ENCODE measurements around the gene ALDH1A3. TPM values are rescaled to one million over a fixed set of nuclear protein-coding genes. Genes with fewer than 3 reads are reported as not detected.

Gene ALDH1A3
- total RNA-seq, result 10 to 100 TPM; 13.7 to 17.5 TPM
- 1 to 10 TPM in 1 of 6 donors, under 1 TPM in 5; 0.31 to 1.3 (median 0.49) TPM for polyA plus RNA-seq (ENCODE audit: insufficient read length in 6 of 6)
- long read RNA-seq, donor 1, result 0 reads
- long read RNA-seq, donor 2, partial matches to known transcripts, result 0 of 1 reads
- long read RNA-seq, donor 2, other reads (novel, unspliced or antisense), result 0 of 1 reads
- long read RNA-seq, donor 3, result 0 reads
- long read RNA-seq, donor 4, partial matches to known transcripts, result 1 of 5 reads
- long read RNA-seq, donor 4, other reads (novel, unspliced or antisense), result 2 of 5 reads
- long read RNA-seq, donor 5, result 0 reads
- long read RNA-seq, donor 6, result 0 reads
- long read RNA-seq, donor 7, result 0 reads
- long read RNA-seq, donor 8, result 0 reads
- long read RNA-seq, donor 9, result 0 reads
- long read RNA-seq, donor 10, partial matches to known transcripts, result 0 of 1 reads
- long read RNA-seq, donor 10, other reads (novel, unspliced or antisense), result 0 of 1 reads
- long read RNA-seq, donor 11, result 0 reads
- long read RNA-seq, donor 12, result 0 reads

DNA sequence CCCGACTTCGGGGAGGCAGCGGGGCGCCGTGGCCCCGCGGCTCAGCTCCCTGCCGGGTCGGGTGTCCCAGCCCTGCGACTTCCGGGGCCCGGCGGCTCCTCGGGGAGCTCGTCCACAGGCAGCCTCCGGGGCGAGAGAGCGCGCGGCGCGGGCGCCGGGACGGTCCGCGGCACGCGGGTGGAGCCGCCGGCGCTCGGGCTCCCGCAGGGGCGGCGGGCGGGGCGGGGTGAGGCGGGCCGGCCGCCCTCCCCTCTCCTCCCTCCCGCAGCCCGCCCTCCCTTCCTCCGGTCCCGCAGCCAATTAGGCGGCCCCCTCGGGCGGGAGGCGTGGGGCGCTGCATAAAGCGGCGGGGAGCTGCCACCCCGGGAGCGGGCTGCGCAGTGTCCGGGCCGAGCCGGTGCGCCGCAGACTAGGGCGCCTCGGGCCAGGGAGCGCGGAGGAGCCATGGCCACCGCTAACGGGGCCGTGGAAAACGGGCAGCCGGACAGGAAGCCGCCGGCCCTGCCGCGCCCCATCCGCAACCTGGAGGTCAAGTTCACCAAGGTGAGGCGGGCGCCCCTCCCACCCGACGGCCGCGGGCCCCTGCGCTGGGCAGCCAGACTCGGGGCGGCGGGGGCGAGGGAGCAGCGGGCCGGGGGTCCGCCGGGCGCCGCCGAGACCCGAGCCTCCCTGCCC, at the start of gene ALDH1A3:
Gene ALDH1A3 (plus strand): TSS at position 368 of the 675 bp plus-strand sequence. CDS start 77 bp downstream, at position 445.
- TF ChIP-seq, protein P1, sequence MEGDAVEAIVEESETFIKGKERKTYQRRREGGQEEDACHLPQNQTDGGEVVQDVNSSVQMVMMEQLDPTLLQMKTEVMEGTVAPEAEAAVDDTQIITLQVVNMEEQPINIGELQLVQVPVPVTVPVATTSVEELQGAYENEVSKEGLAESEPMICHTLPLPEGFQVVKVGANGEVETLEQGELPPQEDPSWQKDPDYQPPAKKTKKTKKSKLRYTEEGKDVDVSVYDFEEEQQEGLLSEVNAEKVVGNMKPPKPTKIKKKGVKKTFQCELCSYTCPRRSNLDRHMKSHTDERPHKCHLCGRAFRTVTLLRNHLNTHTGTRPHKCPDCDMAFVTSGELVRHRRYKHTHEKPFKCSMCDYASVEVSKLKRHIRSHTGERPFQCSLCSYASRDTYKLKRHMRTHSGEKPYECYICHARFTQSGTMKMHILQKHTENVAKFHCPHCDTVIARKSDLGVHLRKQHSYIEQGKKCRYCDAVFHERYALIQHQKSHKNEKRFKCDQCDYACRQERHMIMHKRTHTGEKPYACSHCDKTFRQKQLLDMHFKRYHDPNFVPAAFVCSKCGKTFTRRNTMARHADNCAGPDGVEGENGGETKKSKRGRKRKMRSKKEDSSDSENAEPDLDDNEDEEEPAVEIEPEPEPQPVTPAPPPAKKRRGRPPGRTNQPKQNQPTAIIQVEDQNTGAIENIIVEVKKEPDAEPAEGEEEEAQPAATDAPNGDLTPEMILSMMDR (IDR thresholded peaks at IDR 0.05), result no peak
- no peaks in the 10 kb centered on the region for H3K9me3 ChIP-seq
- DNase-seq (peak in 2 of 4 donors; percentile 40 to 84), ATAC-seq (peak; percentile 82)
- H3K27ac ChIP-seq, result no peak within 1 kb of the TSS
- peaks cover 25 to 95% of the 10 kb centered on the region in 2 donors for H3K27me3 ChIP-seq
- peaks cover 0 to 22% of the 10 kb centered on the region in 2 donors for H3K4me1 ChIP-seq
- no peaks in the 10 kb centered on the region for H3K36me3 ChIP-seq
- peak within 1 kb of the TSS; percentile 28 to 43 for H3K4me3 ChIP-seq
- intact Hi-C loops (cut with DNase I), result no loop called here

DNA sequence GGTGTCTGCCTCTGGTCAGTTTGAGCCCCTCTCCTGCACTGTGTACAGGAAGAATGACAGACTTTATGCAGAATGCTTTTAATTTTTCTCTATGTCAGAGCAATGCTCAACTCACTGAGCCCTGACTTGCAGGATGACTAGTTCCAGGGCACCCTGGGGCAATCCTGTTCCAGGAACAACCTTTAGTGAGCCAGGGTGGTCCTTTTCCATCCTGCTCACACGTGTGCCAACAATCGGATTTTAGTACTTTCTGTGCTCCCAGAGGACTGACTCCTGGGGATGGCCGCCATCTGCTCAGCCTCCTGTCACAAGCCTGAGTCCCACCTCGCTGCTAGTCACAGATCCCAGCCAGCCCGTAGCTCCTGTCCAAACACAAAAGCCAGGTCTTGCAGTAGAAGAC, 48.2 kb upstream of the ALDH1A3 start:
- TF ChIP-seq, protein P1 (IDR thresholded peaks at IDR 0.05), result no peak
- intact Hi-C loops (cut with DNase I), result no loop called here

DNA sequence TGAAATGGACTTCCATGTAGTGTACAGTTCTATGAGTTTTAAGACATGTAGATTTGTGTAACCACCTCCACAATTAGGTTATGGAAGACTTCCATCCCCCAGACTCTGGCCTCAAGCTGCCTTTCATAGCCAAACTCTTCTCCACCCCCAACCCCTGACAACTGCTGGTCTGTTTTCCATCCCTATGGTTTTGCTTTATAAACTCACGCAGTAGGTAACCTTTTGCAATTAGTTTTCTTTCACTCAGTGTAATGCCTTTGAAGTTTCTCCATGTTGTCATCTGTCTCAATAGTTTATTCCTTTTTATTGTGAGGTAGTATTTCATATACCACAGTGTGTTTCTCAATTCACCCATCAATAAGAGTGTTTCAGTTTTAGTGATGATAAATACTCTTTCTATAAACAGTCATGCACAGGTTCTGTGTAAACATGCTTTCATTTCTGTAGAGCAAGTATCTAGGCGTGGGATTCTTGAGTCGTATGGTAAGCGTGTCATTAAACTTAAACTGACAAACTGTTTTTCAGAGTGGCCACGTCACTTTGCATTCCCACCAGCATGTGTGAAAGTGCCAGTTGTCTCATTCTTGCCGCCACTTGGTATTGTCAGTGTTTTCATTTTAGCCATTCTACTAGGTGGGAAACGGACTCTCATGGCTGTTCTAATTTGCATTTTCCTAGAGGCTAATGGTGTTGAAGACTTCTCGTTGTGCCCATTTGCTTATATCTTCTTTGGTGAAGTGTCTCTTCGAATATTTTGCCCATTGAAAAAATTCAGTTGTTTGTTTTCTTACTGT, 47.3 kb upstream of the ALDH1A3 start:
- intact Hi-C loops (cut with DNase I), result no loop called here
- no peak for ATAC-seq

More for the DNA sequence above, 48.2 kb upstream of the ALDH1A3 start:
- no peak for DNase-seq
- Histone ChIP-seq H3K27ac (no peak overlapping the region), H3K9me3 (no peaks in the 10 kb centered on the region), H3K4me3 (no peak overlapping the region), H3K27me3 (no peaks in the 10 kb centered on the region), H3K36me3 (no peaks in the 10 kb centered on the region), H3K4me1 (no peaks in the 10 kb centered on the region)
- ATAC-seq, result no peak

DNA sequence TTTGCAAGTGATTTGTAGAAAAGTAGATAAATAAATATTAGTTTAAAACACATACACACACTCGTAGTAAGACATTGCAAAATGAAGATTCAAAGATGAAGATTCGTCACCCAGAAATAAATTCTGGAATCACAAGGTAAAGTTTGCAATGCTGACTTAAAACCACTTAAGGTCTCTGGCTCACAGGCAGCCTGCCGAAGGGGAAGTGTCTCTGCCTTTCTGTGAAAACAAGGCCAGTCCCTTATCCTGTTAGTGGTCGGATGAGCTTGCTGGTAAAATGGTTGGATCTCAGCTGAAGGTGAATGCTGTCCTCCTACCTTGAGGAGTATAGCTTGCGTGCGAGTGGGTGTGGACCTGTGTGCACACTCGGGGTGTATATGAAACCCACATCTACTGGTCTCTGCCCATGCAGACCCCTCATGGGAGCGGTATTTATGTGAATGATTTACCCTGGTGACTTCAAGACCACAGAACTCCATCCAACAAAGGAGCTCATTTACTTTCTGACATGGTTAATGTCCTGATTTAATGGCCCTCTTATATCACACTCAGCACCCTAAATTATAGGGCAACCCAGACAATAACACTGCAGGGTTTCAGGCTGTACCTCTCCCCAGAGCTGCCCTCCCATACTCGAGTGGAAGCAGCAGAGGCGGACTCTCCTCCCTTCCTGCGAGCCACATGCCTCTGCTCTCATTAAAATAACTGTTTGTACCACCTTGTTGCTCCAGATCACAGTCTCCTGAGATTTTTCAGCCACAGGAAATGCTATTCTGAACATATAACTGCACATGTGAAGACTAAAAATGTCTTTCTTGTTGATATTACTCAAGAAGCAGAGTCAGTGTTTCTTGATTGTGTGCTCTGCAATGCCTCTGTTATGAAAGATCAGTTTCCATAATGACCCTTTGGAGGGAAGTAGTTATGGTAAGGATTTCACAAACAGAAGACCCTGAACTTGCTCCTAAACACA, 45.9 kb upstream of the ALDH1A3 start:
- Histone ChIP-seq H3K27ac (no peak overlapping the region), H3K36me3 (no peaks in the 10 kb centered on the region), H3K4me1 (no peaks in the 10 kb centered on the region), H3K27me3 (no peaks in the 10 kb centered on the region), H3K4me3 (no peak overlapping the region), H3K9me3 (no peaks in the 10 kb centered on the region)
- ATAC-seq (no peak), DNase-seq (no peak)
- intact Hi-C loops (cut with DNase I), result no loop called here
- TF ChIP-seq, protein P1 (IDR thresholded peaks at IDR 0.05), result no peak

More for the DNA sequence above, 47.3 kb upstream of the ALDH1A3 start:
- Histone ChIP-seq H3K9me3 (no peaks in the 10 kb centered on the region), H3K27ac (no peak overlapping the region), H3K36me3 (no peaks in the 10 kb centered on the region), H3K27me3 (no peaks in the 10 kb centered on the region), H3K4me1 (no peaks in the 10 kb centered on the region), H3K4me3 (no peak overlapping the region)
- DNase-seq, result no peak
- TF ChIP-seq, protein P1 (IDR thresholded peaks at IDR 0.05), result no peak

Data from left lung (tissue), 14 donors.